RPMI8226 (cell line): ENCODE results near the gene FOXA2.

Source experiments
- DNase-seq: peaks from one replicate; pipeline ENCODE4 v3.0.0-alpha.2; 2015

Gene FOXA2

DNA sequence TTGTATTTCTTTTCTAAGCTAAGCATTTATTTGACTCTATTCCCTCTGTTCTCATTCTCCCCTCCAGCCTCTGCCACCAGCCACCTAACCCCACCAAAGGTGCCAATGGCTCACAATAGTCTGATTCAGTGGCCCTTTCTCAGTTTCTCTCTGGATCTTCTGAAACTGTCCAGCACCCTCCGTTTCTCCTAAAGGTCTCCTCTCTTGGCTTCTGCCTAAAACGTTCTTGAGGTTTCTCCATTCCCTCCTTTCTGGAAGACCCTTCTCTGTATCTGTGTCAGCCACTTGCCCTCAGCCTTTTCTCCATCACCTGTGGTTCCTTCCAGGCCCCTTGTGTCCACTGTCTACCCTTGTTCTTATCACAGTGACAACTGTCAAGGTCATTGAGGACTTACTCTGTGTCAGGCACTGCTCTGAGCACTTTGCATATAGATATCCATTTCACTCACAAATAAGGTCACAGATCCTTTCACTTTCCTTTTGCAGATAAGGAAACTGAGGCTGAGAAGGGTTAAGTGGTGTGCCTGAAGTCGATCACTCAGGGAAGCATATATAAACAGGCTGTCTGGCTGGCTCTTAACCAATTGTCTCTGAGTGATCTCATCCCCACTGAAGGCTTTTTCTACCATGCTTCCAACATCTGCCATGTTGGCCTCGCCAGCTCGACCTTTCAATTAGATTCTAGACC is 48.1 kb downstream of the FOXA2 start:
- no peak for DNase-seq

DNA sequence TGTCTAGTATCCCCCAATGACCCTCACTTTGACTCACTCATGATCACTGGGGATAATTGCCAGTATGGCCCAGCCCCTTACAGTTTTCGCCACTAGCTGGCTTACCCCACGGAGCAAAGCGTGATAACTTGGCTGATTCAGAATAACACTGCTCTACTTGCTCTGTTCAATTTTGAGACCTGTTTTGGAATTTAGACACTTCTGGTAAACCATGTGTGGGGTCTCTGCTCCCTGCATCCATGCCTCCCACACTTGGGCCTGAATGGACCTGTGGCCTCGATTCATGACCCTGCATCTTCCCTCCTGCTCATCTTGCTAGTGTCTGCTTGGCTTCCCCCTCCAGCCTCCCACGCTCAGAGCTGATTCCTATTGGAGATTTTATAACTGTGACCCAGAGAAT is 48.9 kb downstream of the FOXA2 start:
- no peak for DNase-seq

DNA sequence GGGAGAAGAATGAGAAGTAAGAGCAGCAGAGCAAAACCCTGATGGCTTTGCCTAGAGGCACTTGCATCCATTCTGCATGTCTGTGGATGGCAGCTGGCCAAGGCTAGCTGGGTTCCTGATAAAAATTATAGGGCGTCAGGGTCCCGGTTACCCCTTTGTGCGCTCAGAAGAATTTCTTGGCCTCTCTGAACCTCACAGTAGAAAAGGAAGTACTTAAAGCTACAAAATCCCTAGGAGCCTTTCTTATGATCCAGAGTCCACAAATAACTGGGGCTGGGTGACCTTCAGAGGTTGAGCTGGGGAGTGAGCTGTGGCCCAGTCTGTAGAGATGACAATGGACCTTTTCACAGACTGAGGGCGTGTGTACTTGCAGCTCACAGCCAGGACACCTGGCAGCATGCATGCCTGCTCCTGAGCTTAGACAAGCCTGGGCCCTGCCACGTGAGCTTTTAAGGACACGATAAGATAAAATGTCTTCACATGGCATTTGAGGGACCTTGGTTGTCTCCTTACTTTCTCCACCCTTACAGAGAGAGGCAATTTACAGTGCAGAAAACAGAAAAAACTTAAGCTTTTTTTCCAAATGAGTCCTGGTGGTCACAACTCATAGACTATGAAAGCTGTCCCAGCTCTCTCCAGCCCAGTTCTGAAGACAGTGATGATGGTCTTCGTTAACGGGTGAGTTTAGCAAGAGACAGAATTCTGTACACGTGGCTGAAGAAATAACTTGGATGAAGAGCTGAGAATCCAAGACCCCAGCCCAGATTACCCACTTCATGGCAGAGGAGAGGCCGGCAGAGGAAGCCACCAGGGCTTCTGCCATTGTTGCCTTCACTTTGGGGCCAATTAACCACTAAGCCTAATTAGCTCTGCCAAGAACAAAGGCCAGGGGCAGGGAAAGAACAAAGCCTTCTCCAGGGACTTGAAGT is 50.3 kb downstream of the FOXA2 start:
- no peak for DNase-seq

DNA sequence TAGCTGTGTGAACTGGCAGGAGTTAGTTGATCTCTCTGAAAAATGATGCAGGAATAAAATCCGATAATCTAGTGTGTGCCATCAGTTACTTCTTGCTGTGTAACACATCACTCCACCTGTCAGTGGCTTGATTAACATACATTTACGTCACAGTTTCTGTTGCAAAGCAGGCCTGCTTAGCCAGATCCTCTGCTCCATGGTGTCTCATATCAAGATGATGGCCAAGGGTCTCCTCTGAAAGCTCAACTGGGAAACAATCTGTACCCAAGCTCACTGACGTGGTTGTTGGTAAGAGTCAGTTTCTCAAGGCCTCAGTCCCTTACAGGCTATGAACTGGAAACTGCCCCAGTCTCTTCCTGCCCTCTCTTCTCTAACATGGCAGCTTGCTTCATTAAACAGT is 51.8 kb downstream of the FOXA2 start:
- no peak for DNase-seq

DNA sequence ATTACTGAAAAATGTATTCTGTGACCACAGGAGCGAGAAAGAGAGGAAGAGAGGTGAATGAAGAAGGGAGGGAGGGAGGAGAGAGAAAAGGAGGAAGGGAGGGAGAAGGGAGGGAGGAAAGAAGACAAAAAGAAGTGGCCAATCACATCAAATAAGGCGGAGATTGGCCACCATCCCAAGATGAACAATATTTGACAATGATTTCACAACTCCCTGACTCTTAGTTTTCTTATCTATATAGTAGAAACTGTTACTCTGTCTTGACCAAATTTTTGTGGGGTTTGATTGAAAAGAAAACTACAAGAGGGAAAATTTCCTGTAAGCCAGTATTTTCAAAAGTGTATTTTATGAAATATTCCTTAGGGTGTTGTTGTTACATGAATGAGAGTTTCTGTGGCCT is 52.6 kb downstream of the FOXA2 start:
- no peak for DNase-seq

DNA sequence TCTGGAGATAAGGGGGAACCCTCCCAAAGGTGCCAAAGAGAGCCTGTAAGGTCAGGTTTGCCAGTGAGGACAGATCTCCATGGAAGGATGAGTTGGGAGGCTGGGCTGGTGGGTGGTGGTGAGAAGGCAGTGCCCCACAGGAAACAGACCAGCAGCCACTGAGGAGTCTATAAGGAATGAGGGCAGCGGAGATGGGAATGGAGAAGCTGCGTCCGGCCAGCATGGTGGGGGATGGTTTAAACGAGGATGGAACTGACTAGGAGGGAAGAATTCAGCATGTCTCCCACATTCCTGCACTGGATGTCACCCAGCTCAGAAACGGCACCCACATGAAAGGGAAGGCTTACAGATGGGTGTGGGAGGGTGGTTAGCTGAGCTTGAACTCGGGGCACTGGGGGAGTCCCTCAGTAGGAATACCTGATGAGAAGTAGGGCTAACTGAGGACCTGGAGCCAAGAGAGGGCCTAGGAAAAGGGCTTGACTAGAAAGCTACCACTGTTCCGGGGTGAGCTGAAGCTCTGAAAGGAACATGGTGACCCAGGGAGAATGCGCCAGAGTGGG is 53.2 kb downstream of the FOXA2 start:
- DNase-seq = no peak
